AG09309 (cell line): ENCODE measurements around the gene COL13A1.

Experiments used
- DNase-seq: peaks from one replicate; pipeline ENCODE4 v3.0.0-alpha.2; 2010; ENCODE audit warnings: low read depth
- H3K4me3 ChIP-seq: 2 replicates; pipeline ENCODE4 v1.5.1; 2011; ENCODE audit warnings: mild to moderate bottlenecking, low read depth, low read length, moderate library complexity; ENCODE audit not compliant: control insufficient read depth
- CTCF ChIP-seq: IDR thresholded peaks from 2 replicates; pipeline ENCODE4 v1.5.1; 2011; ENCODE audit warnings: mild to moderate bottlenecking, low read depth, low read length, inconsistent platforms; ENCODE audit not compliant: insufficient read depth, control insufficient read depth; ENCODE audit errors: missing control alignments

The COL13A1 gene

GRCh38 chr10:69797959-69798358, 3.7 kb upstream of the COL13A1 start:
- DNase-seq = no peak
- no peak for TF ChIP-seq CTCF
- H3K4me3 ChIP-seq = no peak overlapping the region

GRCh38 chr10:69800109-69800508, 1.6 kb upstream of the COL13A1 start:
- no peak overlapping the region for H3K4me3 ChIP-seq
- DNase-seq = no peak
- peak; percentile 90 for TF ChIP-seq CTCF

GRCh38 chr10:69800665-69801064, 1.0 kb upstream of the COL13A1 start:
- H3K4me3 ChIP-seq = no peak overlapping the region
- DNase-seq = no peak
- no peak for TF ChIP-seq CTCF

- H3K4me3 ChIP-seq = peak overlapping the region; percentile 68
- DNase-seq = no peak
- TF ChIP-seq CTCF = peak; percentile 81
These were observed 642 bp upstream of the COL13A1 start for GRCh38 chr10:69801094-69801433.

- DNase-seq = no peak
- peak overlapping the region; percentile 68 for H3K4me3 ChIP-seq
- TF ChIP-seq CTCF = no peak
These were observed 887 bp downstream of the COL13A1 start for GRCh38 chr10:69802424-69803161.

GRCh38 chr10:69803809-69804208, 2.1 kb downstream of the COL13A1 start:
- DNase-seq = no peak
- peak overlapping the region; percentile 68 for H3K4me3 ChIP-seq
- no peak for TF ChIP-seq CTCF
